Endothelial cell of umbilical vein (primary cell): Measurements from ENCODE around the gene CEP57. TPM values are rescaled to one million over a fixed set of nuclear protein-coding genes. Genes with fewer than 3 reads are reported as not detected.

Experiments used
- BruUV-seq: library from RNA; stranded (reverse); fragments of 400-500 nt; replicated peaks from 2 replicates; lab custom pipeline; 2021; lab: Mats Ljungman, UMichigan
- CTCF ChIA-PET: fragments of 300-600, 350-600 bp; sonication (Branson Sonifier 250); formaldehyde crosslinking; loops from one replicate; lab custom pipeline; 2021; ENCODE audit warnings: antibody characterized with exemption, inconsistent platforms; lab: Charles Lee
- POLR2A ChIA-PET: fragments of 300-600, 350-600 bp; sonication (Branson Sonifier 250); formaldehyde crosslinking; loops from one replicate; lab custom pipeline; 2021; ENCODE audit warnings: antibody characterized with exemption, inconsistent platforms; lab: Charles Lee
- DNase-seq: peaks from one replicate; pipeline ENCODE4 v3.0.0-alpha.2; 2011; ENCODE audit warnings: low read depth, low spot score
- FAIRE-seq: peaks from 2 replicates; lab custom pipeline; 2011; peaks lifted over from hg19 to GRCh38; lab: Jason Lieb, UNC
- H2AFZ ChIP-seq: 2 replicates; pipeline ENCODE4 v1.6.0; 2012; ENCODE audit warnings: low read depth, low read length, control low read depth, inconsistent platforms
- H3K27ac ChIP-seq: 2 replicates; pipeline ENCODE4 v1.5.1; 2011; ENCODE audit warnings: low read depth, mild to moderate bottlenecking, control low read depth, low read length, moderate library complexity; ENCODE audit not compliant: insufficient read depth
- H3K27me3 ChIP-seq, 2 experiments: 2 replicates each; pipeline versions ENCODE4 v1.6.0 to v1.6.1; 2011; ENCODE audit warnings: low read length in 2 of 2, mixed read lengths in 1 of 2; ENCODE audit not compliant: control insufficient read depth in 2 of 2, insufficient read depth in 2 of 2
- H3K36me3 ChIP-seq, 2 experiments: 2 replicates in 1 of 2; 3 replicates in 1 of 2; pipeline ENCODE4 v1.5.1; 2011; ENCODE audit warnings: low read length in 2 of 2, mild to moderate bottlenecking in 1 of 2, moderate library complexity in 1 of 2; ENCODE audit not compliant: control insufficient read depth in 2 of 2, insufficient read depth in 2 of 2; ENCODE audit errors: extremely low read depth in 1 of 2
- H3K4me1 ChIP-seq: 3 replicates; pipeline ENCODE4 v1.5.1; 2011; ENCODE audit warnings: mild to moderate bottlenecking, low read length; ENCODE audit not compliant: control insufficient read depth, insufficient read depth; ENCODE audit errors: extremely low read depth
- H3K4me2 ChIP-seq: 2 replicates; pipeline ENCODE4 v1.6.1; 2011; ENCODE audit warnings: low read length, control low read depth, mixed read lengths; ENCODE audit not compliant: insufficient read depth
- H3K4me3 ChIP-seq, 3 experiments: fragments of 200-600 bp in 1 of 3; sonication (generic), shearing (Covaris generic) in 1 of 3; replicated peaks in 1 of 3; 2 replicates each; pipeline ENCODE4 v1.5.1; 2011 to 2016; ENCODE audit warnings: control low read depth in 3 of 3, low read length in 3 of 3, mild to moderate bottlenecking in 2 of 3, inconsistent platforms in 1 of 3, low read depth in 1 of 3, moderate library complexity in 1 of 3; ENCODE audit not compliant: insufficient read depth in 1 of 3
- H3K79me2 ChIP-seq: 2 replicates; pipeline ENCODE4 v1.6.0; 2012; ENCODE audit warnings: low read length, inconsistent platforms; ENCODE audit not compliant: control insufficient read depth, insufficient read depth
- H3K9ac ChIP-seq: replicated peaks from 2 replicates; pipeline ENCODE3; 2011; ENCODE audit warnings: low read length, control low read depth; ENCODE audit not compliant: insufficient read depth; ENCODE audit errors: extremely low read depth
- H3K9me1 ChIP-seq: replicated peaks from 3 replicates; pipeline ENCODE4 v1.6.0; 2011; ENCODE audit warnings: mild to moderate bottlenecking, low read length; ENCODE audit not compliant: control insufficient read depth, insufficient read depth; ENCODE audit errors: extremely low read depth
- H3K9me3 ChIP-seq: replicated peaks from 2 replicates; pipeline ENCODE4 v1.5.1; 2012; ENCODE audit warnings: low read length, inconsistent platforms; ENCODE audit not compliant: control insufficient read depth, insufficient read depth
- H4K20me1 ChIP-seq: replicated peaks from 2 replicates; pipeline ENCODE3; 2011; ENCODE audit warnings: mild to moderate bottlenecking, low read length; ENCODE audit not compliant: control insufficient read depth, insufficient read depth; ENCODE audit errors: extremely low read depth
- EZH2 ChIP-seq: IDR thresholded peaks from 2 replicates; pipeline ENCODE4 v1.6.1; 2012; ENCODE audit warnings: borderline replicate concordance, low read depth, mild to moderate bottlenecking, moderate library complexity, low read length, inconsistent platforms; ENCODE audit not compliant: severe bottlenecking
- GATA2 ChIP-seq: IDR thresholded peaks from 2 replicates; pipeline ENCODE4 v1.7.0; 2011; ENCODE audit warnings: low read depth, mild to moderate bottlenecking, moderate library complexity, mixed read lengths, low read length; ENCODE audit not compliant: insufficient read length, insufficient read depth
- JUN ChIP-seq: IDR thresholded peaks from 2 replicates; pipeline ENCODE4 v1.6.1; 2011; ENCODE audit warnings: borderline replicate concordance, low read depth; ENCODE audit not compliant: insufficient read length, insufficient read depth
- MAX ChIP-seq: IDR thresholded peaks from 2 replicates; pipeline ENCODE4 v1.6.1; 2011; ENCODE audit not compliant: insufficient read depth, insufficient read length
- MYC ChIP-seq: IDR thresholded peaks from one replicate; pipeline ENCODE4 v1.6.1; 2011; ENCODE audit warnings: mild to moderate bottlenecking, low read depth, low read length
- POLR2A ChIP-seq: IDR thresholded peaks from 2 replicates; pipeline ENCODE4 v1.6.1; 2012; ENCODE audit warnings: low read depth, mild to moderate bottlenecking, control low read depth, low read length
- POLR2AphosphoS5 ChIP-seq: IDR thresholded peaks from 2 replicates; pipeline ENCODE4 v1.6.1; 2012; ENCODE audit warnings: low read depth, mild to moderate bottlenecking, control low read depth, low read length, moderate library complexity; ENCODE audit not compliant: insufficient read depth
- dilution Hi-C: fragments of 300-500 bp; cut with MboI; formaldehyde crosslinking; loops from one replicate; pipeline ENCODE4 v1.15.0; 2019; ENCODE audit warnings: low sequenced_read_pairs; ENCODE audit not compliant: extremely low pct_ligation_motif_present
- intact Hi-C: fragments of 100-400 bp; cut with micrococcal nuclease; formaldehyde crosslinking; loops from one replicate; pipeline ENCODE4 v1.10.0; 2022
- polyA plus RNA-seq, 4 experiments: library from polyadenylated mRNA; depleted of rRNA in 3 of 4; stranded (reverse) in 3 of 4; unstranded in 1 of 4; fragments of >200 nt; gene quantifications; 2 replicates each; pipeline versions ENCODE4 v1.2.1 to v1.2.3, GENCODE V29; 2011 to 2012; ENCODE audit warnings: missing spikeins in 1 of 4
- total RNA-seq: library from RNA; stranded (reverse); gene quantifications from 2 replicates; pipeline ENCODE4 v1.2.3, GENCODE V29; 2021
- TF ChIP-seq, protein P1 (sequence below), 2 donors: IDR thresholded peaks; 1 replicate in 1 of 2; 2 replicates in 1 of 2; pipeline ENCODE4 v1.5.1; 2011; ENCODE audit warnings: low read length in 2 of 2, mild to moderate bottlenecking in 2 of 2, moderate library complexity in 2 of 2, control low read depth in 1 of 2, inconsistent platforms in 1 of 2, low read depth in 1 of 2; ENCODE audit not compliant: insufficient read depth in 1 of 2; ENCODE audit errors: extremely low read depth in 1 of 2

Gene CEP57
- total and polyA plus RNA-seq, 2 donors (not counting 3 experiments of a cell fraction or from before 2014, with no cell fraction given): 16.0 to 35.2 TPM

DNA sequence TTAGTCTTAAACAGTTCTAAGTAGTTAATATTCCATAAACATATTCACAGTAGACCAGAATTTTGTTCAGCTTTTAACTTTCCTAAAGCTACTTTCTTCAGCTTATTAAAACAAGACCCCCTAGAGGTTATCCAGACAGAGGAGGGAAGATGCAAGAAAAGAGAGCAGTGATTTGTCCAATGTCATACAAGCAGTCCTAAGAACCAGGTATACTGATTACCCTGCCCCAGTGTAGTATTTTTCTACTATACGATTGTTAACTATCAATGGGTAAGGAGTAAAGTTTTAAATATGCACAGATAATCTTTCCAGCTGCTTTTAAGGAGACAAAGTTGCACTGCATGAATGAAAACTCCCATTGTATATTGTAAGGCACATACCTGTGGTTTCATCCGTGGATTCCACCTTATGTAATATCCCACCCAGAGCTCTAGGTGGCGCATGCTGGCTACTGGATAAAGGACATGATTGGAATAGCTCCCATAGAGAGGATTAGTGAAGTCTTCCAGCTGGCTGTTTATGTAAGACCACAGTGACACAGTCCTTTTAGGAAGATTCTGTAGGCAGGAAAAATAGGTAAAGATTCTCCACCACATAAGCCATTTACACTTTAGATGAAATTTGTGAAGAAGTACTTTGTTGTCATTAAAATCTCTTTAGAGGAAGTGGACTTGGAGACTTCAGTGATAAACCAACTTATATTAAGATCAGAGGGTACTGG lies 45.6 kb downstream of the CEP57 start:
- peak; percentile 77 for DNase-seq
- no TSS peak for BruUV-seq
- POLR2A ChIA-PET: interaction anchor here (0.6 to 1.8 kb wide), 3 partner anchors 507 to 558 kb away, joined by 3 to 8 read pairs (median 3); partner anchors contain the start of genes CCDC82, JRKL and MAML2
- intact Hi-C loops (loop anchor here (1.0 to 5.0 kb wide), 6 partner anchors 133 to 590 kb away; partner anchors contain the start of gene MAML2), dilution Hi-C loops (no loop called here)
- Histone ChIP-seq H3K27me3 (no peaks in the 10 kb centered on the region), H3K9me3 (no peaks in the 10 kb centered on the region), H4K20me1 (no peaks in the 10 kb centered on the region), H3K9me1 (no peaks in the 10 kb centered on the region), H3K27ac (no peak overlapping the region), H3K4me3 (no peak overlapping the region), H3K79me2 (no peaks in the 10 kb centered on the region), H3K36me3 (peaks cover 3 to 12% of the 10 kb centered on the region in 2 experiments), H3K9ac (no peak overlapping the region), H3K4me2 (no peak overlapping the region), H3K4me1 (no peaks in the 10 kb centered on the region), H2AFZ (no peak overlapping the region)
- no peak for TF ChIP-seq POLR2A
- TF ChIP-seq, protein P1, sequence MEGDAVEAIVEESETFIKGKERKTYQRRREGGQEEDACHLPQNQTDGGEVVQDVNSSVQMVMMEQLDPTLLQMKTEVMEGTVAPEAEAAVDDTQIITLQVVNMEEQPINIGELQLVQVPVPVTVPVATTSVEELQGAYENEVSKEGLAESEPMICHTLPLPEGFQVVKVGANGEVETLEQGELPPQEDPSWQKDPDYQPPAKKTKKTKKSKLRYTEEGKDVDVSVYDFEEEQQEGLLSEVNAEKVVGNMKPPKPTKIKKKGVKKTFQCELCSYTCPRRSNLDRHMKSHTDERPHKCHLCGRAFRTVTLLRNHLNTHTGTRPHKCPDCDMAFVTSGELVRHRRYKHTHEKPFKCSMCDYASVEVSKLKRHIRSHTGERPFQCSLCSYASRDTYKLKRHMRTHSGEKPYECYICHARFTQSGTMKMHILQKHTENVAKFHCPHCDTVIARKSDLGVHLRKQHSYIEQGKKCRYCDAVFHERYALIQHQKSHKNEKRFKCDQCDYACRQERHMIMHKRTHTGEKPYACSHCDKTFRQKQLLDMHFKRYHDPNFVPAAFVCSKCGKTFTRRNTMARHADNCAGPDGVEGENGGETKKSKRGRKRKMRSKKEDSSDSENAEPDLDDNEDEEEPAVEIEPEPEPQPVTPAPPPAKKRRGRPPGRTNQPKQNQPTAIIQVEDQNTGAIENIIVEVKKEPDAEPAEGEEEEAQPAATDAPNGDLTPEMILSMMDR (IDR thresholded peaks at IDR 0.05; ENCODE audit: extremely low read depth in 1 of 2, insufficient read depth in 1 of 2, low read depth in 1 of 2, low read length in 2 of 2): peak; percentile 71 to 88
- CTCF ChIA-PET: interaction anchor here (0.6 to 9.8 kb wide), 58 partner anchors 8 to 681 kb away, joined by 3 to 145 read pairs (median 4); partner anchors contain the start of genes CCDC82, FAM76B, JRKL and MAML2
- FAIRE-seq: peak; percentile 88

DNA sequence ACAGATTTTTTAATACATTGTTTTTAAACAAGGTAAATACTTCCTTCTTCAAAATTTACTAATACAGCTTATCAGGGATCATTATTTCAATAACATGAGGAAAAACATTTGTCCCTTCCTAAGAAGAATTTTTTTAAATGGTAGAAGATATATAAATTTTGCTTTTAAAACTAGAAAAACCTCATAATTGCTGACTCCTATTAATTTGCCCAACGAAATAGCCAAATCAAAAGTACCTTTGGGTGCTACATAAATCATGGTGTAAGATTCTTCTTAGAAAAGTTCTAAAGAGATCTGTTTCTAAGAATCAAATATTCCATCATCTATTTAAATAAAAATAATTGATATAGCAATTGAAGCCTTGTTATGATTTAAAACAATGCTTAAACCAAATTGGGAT lies 54.9 kb downstream of the CEP57 start:
- Histone ChIP-seq H3K4me3 (no peak overlapping the region), H3K4me2 (no peak overlapping the region), H3K36me3 (peaks cover 2 to 9% of the 10 kb centered on the region in 2 experiments), H3K79me2 (no peaks in the 10 kb centered on the region), H3K27me3 (no peaks in the 10 kb centered on the region), H4K20me1 (no peaks in the 10 kb centered on the region), H3K9me1 (no peaks in the 10 kb centered on the region), H3K27ac (no peak overlapping the region), H3K9ac (no peak overlapping the region), H3K9me3 (no peaks in the 10 kb centered on the region), H2AFZ (no peak overlapping the region), H3K4me1 (no peaks in the 10 kb centered on the region)
- DNase-seq: no peak
- POLR2A ChIA-PET: no interaction called here
- FAIRE-seq: no peak
- no TSS peak for BruUV-seq
- CTCF ChIA-PET: interaction anchor here (0.7 to 3.2 kb wide), 7 partner anchors 9 to 549 kb away, joined by 3 to 22 read pairs (median 3); partner anchors contain the start of genes CCDC82 and JRKL
- intact Hi-C loops (no loop called here), dilution Hi-C loops (no loop called here)
- no peak for TF ChIP-seq POLR2A
- no peak for TF ChIP-seq GATA2
- no peak for TF ChIP-seq EZH2
- TF ChIP-seq MYC: no peak
- no peak for TF ChIP-seq MAX
- TF ChIP-seq POLR2AphosphoS5: no peak
- TF ChIP-seq JUN: no peak
